GM19468 (cell line): ENCODE measurements around the gene GUCA2A.

Experiments used
- ATAC-seq: cut with Tn5 transposase; IDR thresholded peaks from one replicate; pipeline ENCODE4 v1.9.1; 2021; ENCODE audit warnings: mild to moderate bottlenecking, moderate library complexity, moderate number of reproducible peaks; ENCODE audit not compliant: unreplicated experiment; ENCODE audit errors: extremely low read depth

Gene GUCA2A

DNA sequence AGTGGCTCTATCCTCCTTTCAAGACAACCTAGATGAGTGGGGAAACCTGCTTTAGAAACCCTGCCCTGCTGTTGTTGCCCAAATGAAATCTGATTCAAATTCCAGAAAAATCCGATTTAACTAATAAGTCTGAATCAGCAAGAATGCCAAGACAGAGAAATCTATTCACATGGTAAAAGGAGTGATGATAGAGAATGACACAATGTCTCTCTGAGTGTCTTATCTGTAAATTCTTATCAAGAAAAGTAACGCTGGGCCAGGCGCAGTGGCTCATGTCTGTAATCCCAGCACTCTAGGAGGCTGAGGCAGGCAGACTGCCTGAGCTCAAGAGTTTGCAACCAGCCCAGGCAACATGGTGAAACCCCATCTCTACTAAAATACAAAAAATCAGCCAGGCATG is 13.7 kb upstream of the GUCA2A start:
- no peak for ATAC-seq

DNA sequence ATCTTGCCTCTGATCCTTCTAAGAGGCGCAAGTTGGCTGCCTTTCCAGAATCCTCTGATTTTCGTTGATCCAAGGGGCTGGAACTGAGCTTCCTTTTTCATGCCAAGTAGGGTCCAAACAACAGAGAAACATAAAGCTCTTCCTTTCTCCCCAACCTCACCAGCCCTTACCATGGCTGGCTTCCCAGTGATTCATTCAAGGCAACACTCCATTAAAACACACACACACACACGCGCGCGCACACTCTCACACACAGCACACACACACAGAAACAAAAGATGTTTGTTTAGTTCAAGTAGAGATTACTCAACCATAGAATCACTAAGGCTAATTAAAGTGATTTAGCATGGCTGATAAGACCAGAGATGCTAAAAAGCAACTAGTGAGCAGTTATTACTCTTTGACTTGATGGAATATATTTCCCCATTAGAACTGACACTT is 13.0 kb upstream of the GUCA2A start:
- ATAC-seq, result no peak

DNA sequence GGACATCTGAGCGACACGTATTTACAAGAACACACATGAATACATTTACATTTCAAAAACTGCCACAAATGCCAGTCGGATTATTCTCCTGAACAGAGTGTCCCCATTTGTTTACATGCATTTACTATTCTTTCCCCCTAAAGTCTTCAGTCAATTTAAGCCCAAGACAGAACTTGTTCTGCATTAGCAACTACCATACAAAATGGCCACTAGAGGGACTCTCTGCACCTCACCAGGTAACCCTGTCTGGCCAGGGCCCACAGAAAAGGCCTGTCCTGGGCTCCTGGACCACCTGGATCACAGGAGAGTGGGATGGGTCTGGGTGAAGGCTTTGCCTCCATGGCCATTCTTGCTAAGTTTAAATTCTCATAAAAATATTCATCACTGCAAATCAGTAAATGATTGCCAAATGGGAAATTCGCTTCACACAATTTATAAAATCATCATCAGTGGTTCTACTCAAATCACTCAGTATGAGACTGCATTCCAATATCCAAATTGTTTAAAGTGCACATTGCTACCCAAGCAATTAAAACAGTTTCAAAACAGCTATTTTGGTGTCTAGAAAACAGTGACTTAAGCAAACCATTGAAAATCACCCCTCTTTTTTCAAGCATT is 12.5 kb upstream of the GUCA2A start:
- ATAC-seq, result no peak

DNA sequence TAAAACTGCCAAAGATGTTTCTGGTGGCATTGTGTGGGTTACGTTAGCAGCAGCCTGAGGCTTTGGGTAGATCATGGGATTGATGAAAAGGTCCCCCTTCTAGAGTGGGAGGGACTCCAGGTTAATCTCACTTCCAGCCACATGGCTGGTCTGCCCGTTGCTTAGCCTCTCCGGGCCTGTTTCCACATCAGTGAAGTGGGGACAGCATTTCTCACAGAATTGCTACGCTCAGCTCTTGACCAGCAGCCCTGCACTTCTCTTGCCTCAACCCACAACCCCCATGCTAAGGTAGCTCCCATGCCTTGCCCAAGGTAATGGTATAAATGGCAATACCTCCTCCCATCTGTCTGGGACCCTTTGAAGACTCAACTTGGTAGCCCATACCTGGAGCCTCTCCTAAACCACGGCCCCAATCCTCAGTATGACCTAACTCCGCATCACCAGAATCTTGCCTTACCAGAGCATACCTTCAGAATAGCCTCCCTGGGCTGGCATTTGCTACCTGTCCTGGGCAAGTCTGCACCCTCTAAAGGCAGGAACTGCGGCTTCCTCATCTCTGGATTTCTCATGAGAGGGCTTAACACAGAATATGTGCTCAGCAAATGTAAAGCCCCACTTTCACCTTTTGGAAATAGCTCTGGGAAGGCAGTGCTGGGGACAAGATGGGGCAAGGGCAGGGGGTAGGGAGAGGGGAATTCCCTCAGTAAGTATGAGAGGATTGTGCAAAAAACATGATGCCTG is 10.9 kb upstream of the GUCA2A start:
- no peak for ATAC-seq

DNA sequence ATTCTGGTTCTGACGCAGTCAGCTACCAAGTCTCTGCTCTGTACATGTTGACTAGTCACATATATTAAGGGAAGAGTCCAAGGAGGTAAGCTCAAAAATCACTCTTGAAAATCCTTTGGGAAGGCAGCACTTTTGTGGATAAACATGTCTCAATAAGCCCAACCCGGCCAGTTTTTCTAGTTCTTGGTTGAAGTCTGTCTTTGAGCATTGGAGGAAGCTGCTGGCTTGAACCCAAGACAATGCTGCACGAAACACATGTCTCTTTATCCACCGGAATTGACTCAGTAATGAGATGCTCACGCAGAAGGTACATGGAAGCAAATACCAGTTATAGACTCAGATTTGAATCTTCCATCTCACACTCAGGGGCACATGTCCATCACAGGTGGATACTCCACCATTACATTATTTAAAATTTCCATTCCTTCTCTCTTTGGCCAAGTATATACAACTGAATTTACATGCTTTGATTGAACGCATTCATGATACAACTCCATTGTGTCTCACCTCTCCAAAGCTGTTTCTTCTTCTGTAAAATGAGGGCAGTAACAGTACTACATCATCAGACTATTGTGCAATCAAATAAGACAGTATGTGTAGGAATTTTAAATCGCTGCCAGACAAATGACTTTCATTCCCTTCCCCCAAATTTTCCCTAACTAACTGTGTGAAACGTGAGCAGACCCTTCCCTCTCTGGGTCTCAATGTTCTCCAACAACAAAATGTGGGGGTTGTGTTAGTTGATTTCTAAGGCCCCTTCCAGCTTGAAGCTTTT is 9.6 kb upstream of the GUCA2A start:
- ATAC-seq, result no peak

DNA sequence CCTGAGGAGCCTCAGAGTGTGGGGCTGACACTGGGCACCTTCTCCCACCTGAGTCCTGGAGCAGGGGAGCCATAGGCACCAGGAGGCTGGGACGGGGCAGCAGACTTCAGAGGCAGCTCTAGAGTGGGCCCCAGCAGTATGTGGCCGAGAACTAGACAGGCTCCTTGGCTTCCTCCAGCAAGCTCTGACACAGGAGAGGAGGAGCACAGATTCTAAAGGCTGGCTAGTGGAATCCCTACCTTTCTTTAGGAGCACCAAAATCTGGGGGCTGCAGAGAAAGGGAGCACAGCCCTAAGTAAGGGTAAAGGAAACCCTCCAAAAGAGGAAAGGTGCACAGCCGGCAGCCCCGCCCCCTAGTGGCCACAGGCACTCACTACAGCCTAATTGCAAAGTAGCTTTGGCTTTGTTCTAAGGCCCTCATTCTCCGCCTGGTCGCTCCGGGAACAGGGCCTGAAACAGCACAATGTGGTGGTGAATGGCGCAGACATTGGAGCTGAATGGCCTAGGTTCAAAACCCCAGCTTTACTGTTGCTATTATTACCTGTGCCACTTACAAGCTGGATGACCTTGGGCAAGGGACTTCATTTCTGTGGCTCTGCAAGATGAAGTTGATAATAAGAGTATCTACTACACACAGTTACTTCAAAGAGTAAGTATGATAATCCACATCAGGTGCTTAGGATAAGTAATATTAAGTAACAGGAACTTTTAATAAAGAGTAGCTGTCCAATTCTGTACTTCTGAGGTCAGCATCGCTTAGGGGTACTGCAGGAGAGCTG is 8.8 kb upstream of the GUCA2A start:
- ATAC-seq, result no peak

DNA sequence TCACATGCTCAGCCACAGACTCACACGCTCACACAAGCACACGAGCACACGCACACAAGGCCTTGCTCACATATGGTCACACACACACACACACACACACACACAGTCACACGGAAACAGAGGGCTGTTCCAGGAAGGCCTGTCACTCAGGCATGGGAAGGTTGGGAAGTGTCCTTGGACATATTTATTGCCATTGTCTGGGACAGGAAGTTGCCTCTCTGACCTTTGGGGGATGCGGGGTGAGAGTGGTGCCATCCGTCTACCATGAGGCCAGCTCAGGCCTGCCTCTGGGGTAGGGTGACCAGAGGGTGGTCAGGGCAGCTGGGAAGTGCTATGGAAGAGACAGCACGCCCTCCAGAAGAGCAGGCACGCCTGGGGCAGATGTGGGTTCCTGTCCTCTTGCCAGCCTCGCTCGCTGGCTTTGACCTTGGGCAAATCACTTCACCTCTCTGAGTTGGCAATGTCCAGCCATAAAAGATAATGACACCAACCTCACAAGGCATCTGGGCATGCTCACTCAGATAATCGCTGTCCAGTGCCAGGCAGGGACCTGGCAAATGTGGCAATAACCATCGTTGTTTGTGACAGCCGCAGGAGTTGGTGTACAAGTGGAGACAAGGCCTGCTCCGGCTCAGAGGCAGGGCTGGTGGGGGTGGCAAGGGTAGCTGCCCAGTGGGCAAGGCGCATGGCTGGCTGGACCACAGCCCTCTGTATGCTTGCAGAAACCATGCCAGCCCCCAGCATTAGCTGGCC is 8.0 kb upstream of the GUCA2A start:
- ATAC-seq, result no peak

DNA sequence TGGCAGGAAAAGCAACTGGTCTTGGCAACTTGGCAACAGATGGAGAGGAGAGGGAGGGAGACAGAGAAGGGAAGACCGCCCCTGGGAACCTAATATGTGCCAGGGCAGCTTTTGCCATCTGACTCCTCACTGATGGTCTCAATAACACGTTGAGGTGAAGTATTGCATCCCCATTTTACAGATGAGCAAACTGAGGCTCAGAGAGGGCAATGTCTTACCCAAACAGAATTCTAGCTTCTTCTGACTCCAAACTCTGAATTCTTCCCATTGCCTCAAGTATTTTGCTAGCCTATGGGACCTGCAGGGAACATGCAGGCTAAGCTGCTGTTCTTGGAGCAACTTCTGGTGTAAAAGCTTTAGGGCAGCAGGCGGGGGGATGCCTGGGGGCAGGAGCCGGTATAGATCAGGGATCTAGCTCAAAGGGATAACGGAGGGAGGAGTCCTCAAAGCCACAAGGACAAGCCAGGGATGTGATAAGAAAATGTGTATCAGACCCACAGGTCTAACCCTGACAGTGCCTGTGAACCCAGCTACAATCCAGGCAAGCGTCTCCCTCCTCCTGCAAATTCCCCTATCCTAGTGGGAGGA is 7.2 kb upstream of the GUCA2A start:
- no peak for ATAC-seq

DNA sequence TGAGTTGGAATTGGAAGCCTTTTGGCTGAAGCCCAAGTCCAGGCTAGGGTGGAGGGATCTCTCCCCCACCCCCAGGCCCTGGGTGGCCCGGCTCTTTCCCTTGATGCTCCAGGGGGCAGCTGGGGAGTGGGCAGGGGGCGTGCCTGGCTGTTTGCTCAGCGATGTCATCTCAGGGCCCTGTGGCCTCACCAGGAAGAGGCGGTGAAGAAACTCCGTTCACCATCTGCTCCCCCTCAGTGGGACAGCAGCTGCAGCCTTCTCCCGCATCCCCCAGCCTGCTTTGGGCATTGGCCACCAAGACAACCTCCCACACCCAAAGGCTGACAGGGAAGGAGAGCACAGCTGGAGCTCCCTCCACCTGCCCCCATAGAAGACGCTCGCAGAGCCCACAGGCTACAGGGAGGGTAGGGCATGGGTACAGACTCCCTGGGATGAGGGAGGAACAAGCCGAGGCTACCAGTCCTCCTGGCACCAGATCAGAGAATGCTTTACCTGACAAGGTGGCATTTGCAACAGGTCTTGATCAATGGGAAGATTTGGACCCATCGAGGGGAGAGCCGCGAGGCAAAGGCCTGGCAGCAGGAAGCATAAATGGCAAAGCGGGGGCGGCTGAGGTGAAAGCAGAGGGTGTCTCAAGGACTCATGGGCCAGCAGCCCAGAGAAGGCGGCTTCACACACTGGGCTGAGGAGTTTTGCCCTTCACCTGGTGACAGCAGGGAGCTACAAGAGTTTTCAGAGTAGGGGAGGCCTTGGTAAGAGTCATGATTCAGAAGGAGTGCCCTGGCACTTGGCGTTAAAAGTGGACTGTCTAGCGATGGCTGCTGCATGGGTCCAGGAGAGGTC is 6.5 kb upstream of the GUCA2A start:
- no peak for ATAC-seq

DNA sequence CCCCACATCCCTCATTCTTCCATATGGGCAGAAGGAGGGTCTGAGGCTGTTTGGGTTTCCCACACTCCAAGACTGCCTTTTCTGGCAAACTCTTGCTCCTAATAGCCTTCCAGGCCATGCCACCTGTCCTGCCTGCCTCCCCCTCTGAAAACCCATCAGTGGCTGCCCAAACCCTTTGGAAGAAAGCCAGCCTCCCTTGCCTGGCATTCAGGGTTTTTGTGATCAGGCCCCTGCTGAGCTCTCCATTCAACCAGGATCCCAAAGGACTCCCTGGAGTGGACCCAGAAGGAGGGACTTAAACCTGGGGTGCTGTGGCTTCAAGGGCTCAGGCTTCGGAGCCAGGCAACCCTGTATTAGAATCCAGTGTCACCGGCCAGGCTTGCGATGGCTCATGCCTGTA is 4.2 kb upstream of the GUCA2A start:
- no peak for ATAC-seq

DNA sequence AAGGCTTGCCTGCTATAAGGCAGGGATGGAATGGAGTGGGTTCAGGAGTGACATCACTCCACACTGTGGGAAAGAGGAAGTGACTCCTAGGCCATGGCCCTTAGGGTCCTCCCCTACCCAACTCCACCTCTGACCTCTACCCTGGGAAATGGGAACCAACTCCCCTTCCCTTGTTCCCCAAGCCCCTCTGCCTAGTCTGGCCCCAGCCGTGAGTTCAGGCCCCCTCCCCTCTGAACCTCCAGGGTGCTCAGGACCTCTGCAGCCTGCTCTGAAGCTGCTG is 3.8 kb upstream of the GUCA2A start:
- ATAC-seq, result no peak

DNA sequence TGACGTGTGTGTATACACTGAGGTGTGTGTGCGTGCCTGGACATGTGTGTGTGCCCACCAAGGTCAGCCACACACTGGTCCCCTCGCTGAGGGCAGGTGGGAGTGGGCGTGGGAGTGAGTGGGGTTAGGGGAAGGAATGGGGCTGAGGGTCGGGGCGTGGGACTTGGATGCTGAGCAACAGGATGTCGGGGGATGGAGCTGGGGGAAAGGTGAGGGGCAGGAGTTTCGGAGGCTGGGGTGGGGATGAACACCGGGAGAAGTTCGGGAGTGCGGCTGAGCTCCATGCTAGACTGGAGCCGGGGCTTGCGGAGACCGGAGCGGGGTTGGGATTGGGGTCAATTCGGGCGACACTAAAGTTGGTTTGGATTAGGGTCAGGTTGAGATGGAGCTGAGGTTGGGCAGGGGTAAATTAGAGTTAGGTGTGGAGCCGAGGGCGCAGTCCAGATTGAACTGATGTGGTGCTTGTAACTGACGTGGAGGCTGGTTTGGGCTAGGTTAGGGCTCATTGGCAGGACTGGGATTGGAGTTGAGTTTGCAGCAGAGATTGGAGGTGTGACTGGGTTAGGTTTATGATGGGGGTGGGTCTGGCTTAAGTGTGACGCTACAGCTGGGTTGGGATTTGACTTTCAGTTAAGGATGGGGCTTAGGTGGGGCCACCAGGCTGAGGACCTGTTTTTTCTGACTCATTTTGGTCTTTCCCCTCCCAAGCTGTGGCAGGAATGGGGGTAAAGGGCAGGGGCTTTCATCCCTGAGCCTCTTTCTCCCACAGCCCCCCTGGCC is 3.3 kb upstream of the GUCA2A start:
- ATAC-seq, result no peak

DNA sequence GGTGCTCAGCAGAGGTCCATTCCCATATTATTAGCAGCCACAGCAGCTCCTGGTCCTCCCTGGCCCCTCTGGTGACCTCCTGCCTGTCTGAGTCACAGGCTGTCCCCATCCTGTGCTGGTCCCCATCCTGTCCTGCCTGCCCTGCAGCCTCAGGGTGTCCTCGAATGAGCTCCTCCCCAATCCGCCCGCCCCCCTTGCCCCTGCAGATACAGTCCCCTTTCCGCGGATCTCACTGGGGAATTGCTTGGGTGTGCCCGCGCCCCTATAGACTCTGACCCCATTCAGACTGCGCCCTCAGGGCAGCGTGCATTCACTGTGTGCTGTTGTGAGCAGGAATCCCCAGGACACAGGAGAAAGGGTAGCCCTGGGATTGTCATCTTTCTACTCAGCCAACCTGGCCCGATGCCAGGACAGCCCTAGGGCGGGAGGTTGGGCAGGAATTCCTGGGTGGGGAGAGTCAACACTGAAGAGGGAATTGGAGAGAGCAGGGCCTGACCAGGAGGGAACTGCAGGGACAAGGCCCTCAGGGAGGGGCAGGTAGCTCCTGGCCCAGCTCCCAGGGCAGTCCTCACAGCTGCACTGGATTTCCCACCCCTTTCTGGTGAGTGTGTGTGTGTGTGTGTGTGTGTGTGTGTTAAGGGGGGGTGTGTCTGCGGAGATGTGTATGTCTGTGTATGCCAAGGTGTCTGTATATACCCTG is 1.1 kb upstream of the GUCA2A start:
- no peak for ATAC-seq

DNA sequence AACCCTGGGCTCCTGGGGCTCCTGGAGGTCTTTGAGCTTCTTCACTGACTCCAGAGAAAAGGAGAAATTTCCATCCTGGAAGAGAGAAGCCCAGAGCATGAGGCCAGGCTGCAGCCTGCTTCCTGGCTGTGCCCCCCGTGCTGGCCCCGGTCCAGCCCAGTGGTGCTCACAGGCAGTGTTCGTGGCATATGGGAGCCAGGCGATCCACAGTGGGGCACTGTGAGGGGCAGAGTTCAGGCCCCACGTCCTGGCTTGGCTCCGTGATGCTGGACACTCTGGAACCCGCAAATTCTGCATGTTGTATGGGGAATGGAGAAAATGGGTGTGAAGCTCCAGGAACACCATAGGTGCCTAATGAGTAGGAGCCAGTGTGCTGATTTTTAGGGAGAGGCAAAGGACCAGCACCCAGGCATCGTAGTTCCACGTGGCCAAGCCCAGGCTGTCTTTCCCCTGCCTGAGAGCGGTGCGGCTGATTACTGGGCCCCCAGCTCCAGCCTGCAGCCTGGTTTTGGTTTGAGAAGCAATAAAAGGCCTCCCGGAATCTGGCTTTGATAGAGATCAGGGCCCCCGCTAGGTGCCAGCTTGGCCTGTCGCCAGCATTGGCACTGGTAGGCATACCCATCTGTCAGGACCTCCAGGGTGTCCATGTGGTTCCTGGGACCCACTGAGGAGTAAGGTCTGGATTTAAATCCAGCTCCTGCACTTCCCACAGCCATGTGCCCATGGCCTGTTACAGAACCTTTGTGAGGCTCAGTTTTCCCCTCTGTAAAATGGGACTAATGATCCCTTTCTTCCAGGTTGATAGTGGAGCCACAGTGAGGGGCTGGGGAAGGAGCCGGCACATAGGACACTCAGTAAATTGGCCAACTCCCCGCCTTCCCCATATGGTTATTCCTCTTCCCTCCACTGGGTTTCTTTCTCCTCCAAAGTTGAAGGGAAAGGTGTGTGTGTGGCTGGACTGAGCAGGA is 725 bp downstream of the GUCA2A start:
- no peak for ATAC-seq

DNA sequence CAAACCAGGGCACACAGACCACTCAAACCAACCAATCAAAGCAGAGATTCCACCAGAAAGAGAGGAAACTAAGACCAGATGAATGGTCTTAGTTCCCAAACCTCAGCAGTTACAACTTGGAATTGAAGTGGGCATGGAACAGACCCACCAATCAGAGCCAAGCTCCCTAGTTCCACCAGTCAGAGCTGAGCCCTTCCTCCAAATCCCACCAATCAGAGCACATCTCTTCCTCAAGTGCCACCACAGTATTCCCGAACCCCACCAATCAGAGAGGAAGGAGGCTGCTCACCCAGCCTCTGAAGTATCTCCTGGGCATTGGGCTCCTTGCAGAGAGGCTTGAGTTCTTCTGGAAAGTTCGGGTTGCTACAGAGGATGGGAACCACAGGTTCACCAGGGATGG is 1.4 kb downstream of the GUCA2A start:
- ATAC-seq, result no peak

DNA sequence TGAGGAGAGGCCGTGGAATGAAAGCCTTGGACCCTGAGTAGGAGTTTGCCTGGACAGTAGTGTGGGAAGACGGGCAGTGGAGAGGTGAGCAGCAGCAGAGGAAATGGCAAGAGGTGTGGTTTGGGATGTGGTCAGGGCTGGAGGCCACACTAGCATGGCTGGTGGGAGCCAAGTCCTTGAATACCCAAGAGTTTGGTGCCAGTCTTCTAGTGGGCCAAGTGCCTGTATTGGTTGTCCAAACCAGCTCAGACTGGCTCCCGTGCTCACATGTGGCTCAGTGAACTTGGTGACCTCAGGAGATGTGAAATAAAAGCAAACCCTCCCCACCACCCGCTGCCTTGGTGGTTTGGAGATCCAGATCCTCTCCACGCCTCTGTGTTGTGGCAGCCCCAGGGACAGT is 2.4 kb downstream of the GUCA2A start:
- ATAC-seq, result no peak
